Measurements from ENCODE around the gene SOX4.

GRCh38 chr6:21614226-21614625 is 20.7 kb downstream of the SOX4 start:
- no peak for TF ChIP-seq POLR2A (IDR thresholded peaks at IDR 0.05)
- TF ChIP-seq POLR2AphosphoS5 (IDR thresholded peaks at IDR 0.05), result no peak
